22Rv1 (cell line): ENCODE measurements around the gene INAFM2.

Experiments
- H3K27ac ChIP-seq: fragments of 450-650 bp; 2 replicates; pipeline ENCODE4 v1.5.1; 2017
- ZFX ChIP-seq: fragments of 450-650 bp; IDR thresholded peaks from 2 replicates; pipeline ENCODE4 v1.6.1; 2017; ENCODE audit warnings: antibody characterized with exemption, borderline replicate concordance
- TF ChIP-seq, protein P1 (sequence below): fragments of 450-650 bp; IDR thresholded peaks from 2 replicates; pipeline ENCODE4 v1.5.1; 2017; ENCODE audit warnings: mild to moderate bottlenecking

The INAFM2 gene

GRCh38 chr15:40366457-40367370 lies 43.2 kb downstream of the INAFM2 start:
- TF ChIP-seq, protein P1, sequence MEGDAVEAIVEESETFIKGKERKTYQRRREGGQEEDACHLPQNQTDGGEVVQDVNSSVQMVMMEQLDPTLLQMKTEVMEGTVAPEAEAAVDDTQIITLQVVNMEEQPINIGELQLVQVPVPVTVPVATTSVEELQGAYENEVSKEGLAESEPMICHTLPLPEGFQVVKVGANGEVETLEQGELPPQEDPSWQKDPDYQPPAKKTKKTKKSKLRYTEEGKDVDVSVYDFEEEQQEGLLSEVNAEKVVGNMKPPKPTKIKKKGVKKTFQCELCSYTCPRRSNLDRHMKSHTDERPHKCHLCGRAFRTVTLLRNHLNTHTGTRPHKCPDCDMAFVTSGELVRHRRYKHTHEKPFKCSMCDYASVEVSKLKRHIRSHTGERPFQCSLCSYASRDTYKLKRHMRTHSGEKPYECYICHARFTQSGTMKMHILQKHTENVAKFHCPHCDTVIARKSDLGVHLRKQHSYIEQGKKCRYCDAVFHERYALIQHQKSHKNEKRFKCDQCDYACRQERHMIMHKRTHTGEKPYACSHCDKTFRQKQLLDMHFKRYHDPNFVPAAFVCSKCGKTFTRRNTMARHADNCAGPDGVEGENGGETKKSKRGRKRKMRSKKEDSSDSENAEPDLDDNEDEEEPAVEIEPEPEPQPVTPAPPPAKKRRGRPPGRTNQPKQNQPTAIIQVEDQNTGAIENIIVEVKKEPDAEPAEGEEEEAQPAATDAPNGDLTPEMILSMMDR = no peak
- TF ChIP-seq ZFX = no peak
- peak overlapping the region; percentile 67 for H3K27ac ChIP-seq

DNA sequence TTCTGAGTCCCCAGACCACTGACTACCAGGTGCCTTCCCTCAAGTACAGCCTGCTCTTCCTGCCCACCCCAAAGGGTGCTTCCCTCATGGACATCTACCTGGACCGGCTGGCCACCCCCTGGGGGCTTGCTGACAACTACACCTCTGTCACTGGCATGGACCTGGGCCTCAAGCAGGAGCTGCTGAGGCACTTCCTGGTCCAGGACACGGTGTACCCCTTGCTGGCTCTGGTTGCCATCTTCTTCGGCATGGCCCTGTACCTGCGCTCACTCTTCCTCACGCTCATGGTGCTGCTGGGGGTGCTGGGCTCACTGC lies 43.8 kb downstream of the INAFM2 start:
- H3K27ac ChIP-seq = peak overlapping the region; percentile 67
- TF ChIP-seq, protein P1 = no peak
- no peak for TF ChIP-seq ZFX

- TF ChIP-seq, protein P1 = peak; percentile 100
- no peak for TF ChIP-seq ZFX
- H3K27ac ChIP-seq = peak overlapping the region; percentile 67
Measured at GRCh38 chr15:40367686-40368611, 44.5 kb downstream of the INAFM2 start.

DNA sequence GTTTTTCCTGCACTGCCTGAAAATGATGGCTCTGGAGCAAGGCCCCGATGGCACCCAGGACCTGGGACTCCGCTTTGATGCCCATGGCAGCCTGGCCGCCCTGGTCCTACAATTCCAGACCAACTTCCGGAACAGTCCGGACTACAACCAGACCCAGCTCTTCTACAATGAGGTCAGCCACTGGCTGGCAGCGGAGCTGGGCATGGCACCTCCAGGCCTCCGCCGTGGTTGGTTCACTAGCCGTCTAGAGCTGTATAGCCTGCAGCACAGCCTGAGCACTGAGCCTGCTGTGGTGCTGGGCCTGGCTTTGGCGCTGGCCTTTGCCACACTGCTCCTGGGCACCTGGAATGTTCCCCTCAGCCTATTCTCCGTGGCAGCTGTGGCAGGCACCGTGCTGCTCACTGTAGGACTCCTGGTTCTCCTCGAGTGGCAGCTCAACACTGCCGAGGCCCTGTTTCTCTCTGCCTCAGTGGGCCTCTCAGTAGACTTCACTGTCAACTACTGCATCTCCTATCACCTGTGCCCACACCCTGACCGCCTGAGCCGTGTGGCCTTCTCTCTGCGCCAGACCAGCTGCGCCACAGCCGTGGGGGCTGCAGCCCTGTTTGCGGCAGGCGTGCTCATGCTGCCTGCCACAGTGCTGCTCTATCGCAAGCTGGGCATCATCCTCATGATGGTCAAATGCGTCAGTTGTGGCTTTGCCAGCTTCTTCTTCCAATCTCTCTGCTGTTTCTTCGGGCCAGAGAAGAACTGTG lies 45.4 kb downstream of the INAFM2 start:
- TF ChIP-seq, protein P1 = no peak
- no peak for TF ChIP-seq ZFX
- peak overlapping the region; percentile 67; the same call in 1 of the 2 replicates for H3K27ac ChIP-seq

DNA sequence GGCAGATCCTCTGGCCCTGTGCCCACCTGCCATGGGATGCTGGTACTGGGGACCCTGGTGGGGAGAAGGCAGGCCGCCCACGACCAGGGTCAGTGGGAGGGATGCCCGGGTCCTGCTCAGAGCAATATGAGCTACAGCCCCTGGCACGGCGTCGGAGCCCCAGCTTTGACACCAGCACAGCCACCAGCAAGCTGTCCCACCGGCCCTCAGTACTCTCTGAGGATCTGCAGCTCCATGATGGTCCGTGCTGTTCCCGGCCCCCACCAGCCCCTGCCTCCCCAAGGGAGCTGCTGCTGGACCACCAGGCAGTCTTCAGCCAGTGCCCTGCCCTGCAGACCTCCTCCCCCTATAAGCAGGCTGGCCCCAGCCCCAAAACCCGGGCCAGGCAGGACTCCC lies 46.0 kb downstream of the INAFM2 start:
- H3K27ac ChIP-seq = no peak overlapping the region
- TF ChIP-seq, protein P1 = no peak
- no peak for TF ChIP-seq ZFX

GRCh38 chr15:40369971-40370370 lies 46.5 kb downstream of the INAFM2 start:
- H3K27ac ChIP-seq = no peak overlapping the region
- TF ChIP-seq, protein P1 = no peak
- TF ChIP-seq ZFX = no peak
